HG03064 (cell line): Measurements from ENCODE around the gene BRAT1.

Experiments
- ATAC-seq: cut with Tn5 transposase; IDR thresholded peaks from one replicate; pipeline ENCODE4 v1.9.1; 2021; ENCODE audit warnings: low read depth; ENCODE audit not compliant: unreplicated experiment

Gene BRAT1

GRCh38 chr7:2525658-2526630 lies 29.4 kb downstream of the BRAT1 start:
- ATAC-seq, result no peak

- ATAC-seq, result no peak
Observed at GRCh38 chr7:2524808-2525657, 30.3 kb downstream of the BRAT1 start.

GRCh38 chr7:2523941-2524807 lies 31.1 kb downstream of the BRAT1 start:
- no peak for ATAC-seq

GRCh38 chr7:2523461-2523936 lies 31.8 kb downstream of the BRAT1 start:
- no peak for ATAC-seq

GRCh38 chr7:2522780-2523433 lies 32.4 kb downstream of the BRAT1 start:
- no peak for ATAC-seq

GRCh38 chr7:2521952-2522591 lies 33.3 kb downstream of the BRAT1 start:
- no peak for ATAC-seq

- no peak for ATAC-seq
Observed at GRCh38 chr7:2521341-2521745, 34.0 kb downstream of the BRAT1 start.

GRCh38 chr7:2520761-2521290 lies 34.5 kb downstream of the BRAT1 start:
- ATAC-seq, result no peak

- ATAC-seq, result no peak
Observed at GRCh38 chr7:2520131-2520760, 35.1 kb downstream of the BRAT1 start.

GRCh38 chr7:2519119-2519930 lies 36.0 kb downstream of the BRAT1 start, which contains the start of gene LFNG:
LFNG (plus strand) TSS chr7:2519774; CDS start chr7:2519862, 88 bp downstream.
- peak; percentile 72 for ATAC-seq

GRCh38 chr7:2518737-2519118 lies 36.6 kb downstream of the BRAT1 start:
- no peak for ATAC-seq

- no peak for ATAC-seq
Observed at GRCh38 chr7:2517678-2518507, 37.4 kb downstream of the BRAT1 start.

GRCh38 chr7:2517026-2517425 lies 38.3 kb downstream of the BRAT1 start:
- ATAC-seq, result no peak

GRCh38 chr7:2516194-2516555 lies 39.1 kb downstream of the BRAT1 start:
- ATAC-seq, result no peak

GRCh38 chr7:2515424-2516193 lies 39.7 kb downstream of the BRAT1 start:
- ATAC-seq, result no peak
